NB4 (cell line): ENCODE measurements around the gene SPEG.

Source experiments
- POLR2A ChIP-seq: IDR thresholded peaks from 2 replicates; pipeline ENCODE4 v1.6.1; 2011; ENCODE audit warnings: mild to moderate bottlenecking; ENCODE audit not compliant: insufficient read length; ENCODE audit errors: extremely low read depth
- TF ChIP-seq, protein P1 (sequence below): IDR thresholded peaks from one replicate; pipeline ENCODE4 v1.5.1; 2012; ENCODE audit warnings: low read depth, low read length
- TF ChIP-seq, protein P2 (sequence below): IDR thresholded peaks from 2 replicates; pipeline ENCODE4 v1.6.1; 2011; ENCODE audit warnings: low read depth, low read length

DNA sequence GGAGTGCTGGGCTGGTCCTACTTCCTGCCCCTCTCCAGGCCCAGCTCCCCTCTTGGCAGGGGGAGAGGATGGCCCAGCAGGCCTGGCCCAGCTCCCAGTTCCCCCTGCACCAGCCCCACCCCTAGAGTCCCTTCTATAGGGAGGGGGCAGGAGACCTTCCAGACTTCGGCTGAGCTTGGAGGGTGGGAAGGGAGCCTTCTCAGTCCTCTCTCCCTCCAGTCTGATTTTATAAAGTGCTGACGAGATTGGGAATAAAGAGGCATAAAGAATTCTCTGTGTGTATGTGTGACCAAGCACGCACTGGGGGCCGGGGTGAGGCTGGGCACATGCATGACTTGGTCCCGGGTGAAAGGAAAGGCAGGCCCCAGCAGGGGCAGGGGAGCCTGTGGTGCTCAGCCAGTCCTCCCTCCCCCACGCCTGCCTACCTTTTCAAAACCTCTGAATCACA lies 103.9 kb downstream of the SPEG start:
- TF ChIP-seq, protein P1, sequence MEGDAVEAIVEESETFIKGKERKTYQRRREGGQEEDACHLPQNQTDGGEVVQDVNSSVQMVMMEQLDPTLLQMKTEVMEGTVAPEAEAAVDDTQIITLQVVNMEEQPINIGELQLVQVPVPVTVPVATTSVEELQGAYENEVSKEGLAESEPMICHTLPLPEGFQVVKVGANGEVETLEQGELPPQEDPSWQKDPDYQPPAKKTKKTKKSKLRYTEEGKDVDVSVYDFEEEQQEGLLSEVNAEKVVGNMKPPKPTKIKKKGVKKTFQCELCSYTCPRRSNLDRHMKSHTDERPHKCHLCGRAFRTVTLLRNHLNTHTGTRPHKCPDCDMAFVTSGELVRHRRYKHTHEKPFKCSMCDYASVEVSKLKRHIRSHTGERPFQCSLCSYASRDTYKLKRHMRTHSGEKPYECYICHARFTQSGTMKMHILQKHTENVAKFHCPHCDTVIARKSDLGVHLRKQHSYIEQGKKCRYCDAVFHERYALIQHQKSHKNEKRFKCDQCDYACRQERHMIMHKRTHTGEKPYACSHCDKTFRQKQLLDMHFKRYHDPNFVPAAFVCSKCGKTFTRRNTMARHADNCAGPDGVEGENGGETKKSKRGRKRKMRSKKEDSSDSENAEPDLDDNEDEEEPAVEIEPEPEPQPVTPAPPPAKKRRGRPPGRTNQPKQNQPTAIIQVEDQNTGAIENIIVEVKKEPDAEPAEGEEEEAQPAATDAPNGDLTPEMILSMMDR = no peak
- no peak for TF ChIP-seq POLR2A
- TF ChIP-seq, protein P2, sequence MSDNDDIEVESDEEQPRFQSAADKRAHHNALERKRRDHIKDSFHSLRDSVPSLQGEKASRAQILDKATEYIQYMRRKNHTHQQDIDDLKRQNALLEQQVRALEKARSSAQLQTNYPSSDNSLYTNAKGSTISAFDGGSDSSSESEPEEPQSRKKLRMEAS = no peak
